Muscle layer of colon (tissue), 2 donors: Measurements from ENCODE around the gene VPS26C.
"Not testable (repeated sequence)": the region's sequence is repeated elsewhere in the genome, so short reads cannot be mapped to it uniquely, and the experiment has no call there.

Experiments used
- H3K27ac ChIP-seq: one replicate; pipeline ENCODE4 v1.7.0; 2013; ENCODE audit warnings: low read depth, mild to moderate bottlenecking, low read length, moderate library complexity
- H3K27me3 ChIP-seq, 2 donors: one replicate each; pipeline ENCODE4 v1.7.0; 2013; ENCODE audit warnings: low read length in 2 of 2, mild to moderate bottlenecking in 2 of 2; ENCODE audit not compliant: insufficient read depth in 2 of 2, control insufficient read depth in 1 of 2
- H3K36me3 ChIP-seq: one replicate; pipeline ENCODE4 v1.7.0; 2013; ENCODE audit warnings: mild to moderate bottlenecking, low read length; ENCODE audit not compliant: insufficient read depth
- H3K4me1 ChIP-seq: one replicate; pipeline ENCODE4 v1.7.0; 2013; ENCODE audit warnings: mild to moderate bottlenecking, low read length; ENCODE audit not compliant: insufficient read depth
- H3K4me3 ChIP-seq, 2 donors: one replicate each; pipeline ENCODE4 v1.7.0; 2013; ENCODE audit warnings: low read length in 2 of 2, low read depth in 1 of 2, mild to moderate bottlenecking in 1 of 2, moderate library complexity in 1 of 2
- H3K9ac ChIP-seq: one replicate; pipeline ENCODE4 v1.7.0; 2013; ENCODE audit warnings: low read length
- H3K9me3 ChIP-seq: one replicate; pipeline ENCODE4 v1.7.0; 2013; ENCODE audit warnings: mild to moderate bottlenecking, low read length
- donor health status: abdominal sarcoma.
- donor health status: Adenocarcinoma of cecum.

The VPS26C gene

GRCh38 chr21:37226041-37226920, 40.9 kb downstream of the VPS26C start:
- Histone ChIP-seq H3K36me3 (peaks cover 61% of the 10 kb centered on the region), H3K27ac (no peak overlapping the region), H3K9ac (no peak overlapping the region), H3K4me3 (no peak overlapping the region), H3K4me1 (peaks cover 3% of the 10 kb centered on the region), H3K27me3 (no peaks in the 10 kb centered on the region), H3K9me3 (no peaks in the 10 kb centered on the region)

- Histone ChIP-seq H3K27ac (no peak overlapping the region), H3K9ac (no peak overlapping the region), H3K9me3 (no peaks in the 10 kb centered on the region), H3K27me3 (no peaks in the 10 kb centered on the region), H3K4me1 (peaks cover 5% of the 10 kb centered on the region), H3K4me3 (no peak overlapping the region), H3K36me3 (peaks cover 50% of the 10 kb centered on the region)
Observed at GRCh38 chr21:37224861-37225839, 42.0 kb downstream of the VPS26C start.

- peaks cover 47% of the 10 kb centered on the region for H3K36me3 ChIP-seq
- H3K9ac ChIP-seq: no peak overlapping the region
- no peaks in the 10 kb centered on the region for H3K9me3 ChIP-seq
- H3K4me1 ChIP-seq: peaks cover 9% of the 10 kb centered on the region
- H3K27me3 ChIP-seq: no peaks in the 10 kb centered on the region
- H3K27ac ChIP-seq: no peak overlapping the region
- no peak overlapping the region for H3K4me3 ChIP-seq
Observed at GRCh38 chr21:37223804-37224345, 43.3 kb downstream of the VPS26C start.

- H3K36me3 ChIP-seq: peaks cover 38% of the 10 kb centered on the region
- H3K9me3 ChIP-seq, H3K27me3 ChIP-seq, H3K4me1 ChIP-seq, H3K4me3 ChIP-seq, H3K27ac ChIP-seq, H3K9ac ChIP-seq: not testable (repeated sequence)
Observed at GRCh38 chr21:37222248-37222647, 44.9 kb downstream of the VPS26C start.

GRCh38 chr21:37220981-37221664, 46.0 kb downstream of the VPS26C start:
- peaks cover 9% of the 10 kb centered on the region for H3K4me1 ChIP-seq
- peak overlapping the region; percentile 34 for H3K9ac ChIP-seq
- H3K4me3 ChIP-seq: peak overlapping the region; percentile 50 to 85
- no peaks in the 10 kb centered on the region for H3K27me3 ChIP-seq
- H3K27ac ChIP-seq: peak overlapping the region; percentile 79
- H3K36me3 ChIP-seq: peaks cover 26% of the 10 kb centered on the region
- no peaks in the 10 kb centered on the region for H3K9me3 ChIP-seq

GRCh38 chr21:37220433-37220980, 46.6 kb downstream of the VPS26C start:
- Histone ChIP-seq H3K9ac (peak overlapping the region; percentile 34), H3K4me1 (peaks cover 9% of the 10 kb centered on the region)

GRCh38 chr21:37219761-37220432, 47.2 kb downstream of the VPS26C start:
- peak overlapping the region; percentile 34 for H3K9ac ChIP-seq
- H3K9me3 ChIP-seq: no peaks in the 10 kb centered on the region
- H3K36me3 ChIP-seq: peaks cover 16% of the 10 kb centered on the region
- H3K4me3 ChIP-seq: peak overlapping the region; percentile 50 to 85
- H3K27me3 ChIP-seq: no peaks in the 10 kb centered on the region
- peaks cover 9% of the 10 kb centered on the region for H3K4me1 ChIP-seq
- no peak overlapping the region for H3K27ac ChIP-seq

More at GRCh38 chr21:37220433-37220980, 46.6 kb downstream of the VPS26C start:
- peak overlapping the region; percentile 50 to 85 for H3K4me3 ChIP-seq
- no peaks in the 10 kb centered on the region for H3K27me3 ChIP-seq
- no peaks in the 10 kb centered on the region for H3K9me3 ChIP-seq
- peak overlapping the region; percentile 79 for H3K27ac ChIP-seq
- H3K36me3 ChIP-seq: peaks cover 20% of the 10 kb centered on the region

- Histone ChIP-seq H3K36me3 (no peaks in the 10 kb centered on the region), H3K4me3 (no peak overlapping the region), H3K9me3 (no peaks in the 10 kb centered on the region), H3K9ac (no peak overlapping the region), H3K27ac (no peak overlapping the region), H3K4me1 (peaks cover 2% of the 10 kb centered on the region), H3K27me3 (no peaks in the 10 kb centered on the region)
Observed at GRCh38 chr21:37214952-37215351, 52.2 kb downstream of the VPS26C start.

GRCh38 chr21:37210799-37211198, 56.3 kb downstream of the VPS26C start:
- Histone ChIP-seq H3K4me1 (no peaks in the 10 kb centered on the region), H3K9ac (no peak overlapping the region), H3K27me3 (no peaks in the 10 kb centered on the region), H3K36me3 (no peaks in the 10 kb centered on the region), H3K4me3 (no peak overlapping the region), H3K27ac (no peak overlapping the region), H3K9me3 (no peaks in the 10 kb centered on the region)

GRCh38 chr21:37210130-37210529, 57.0 kb downstream of the VPS26C start:
- Histone ChIP-seq H3K27me3 (no peaks in the 10 kb centered on the region), H3K4me3 (no peak overlapping the region), H3K9ac (no peak overlapping the region), H3K36me3 (no peaks in the 10 kb centered on the region), H3K27ac (no peak overlapping the region), H3K9me3 (no peaks in the 10 kb centered on the region), H3K4me1 (no peaks in the 10 kb centered on the region)
